Measurements from ENCODE around the gene USP47. TPM values are rescaled to one million over a fixed set of nuclear protein-coding genes. Genes with fewer than 3 reads are reported as not detected.

USP47 gene
- total RNA-seq, 1 experiment from 2014 or later = 30.8 TPM

GRCh38 chr11:11980841-11981308 is 139.1 kb downstream of the USP47 start:
- DNase-seq (ENCODE audit: low read depth) = peak; percentile 76

GRCh38 chr11:11981364-11981763 is 139.6 kb downstream of the USP47 start:
- no peak for DNase-seq (ENCODE audit: low read depth)

- no peak for DNase-seq (ENCODE audit: low read depth)
These were observed 140.1 kb downstream of the USP47 start for GRCh38 chr11:11981840-11982239.

GRCh38 chr11:11982461-11982860 is 140.7 kb downstream of the USP47 start:
- DNase-seq (ENCODE audit: low read depth) = no peak

- peak; percentile 74 for DNase-seq (ENCODE audit: low read depth)
These were observed 141.2 kb downstream of the USP47 start for GRCh38 chr11:11982975-11983374.

- DNase-seq (ENCODE audit: low read depth) = no peak
These were observed 141.7 kb downstream of the USP47 start for GRCh38 chr11:11983427-11983826.

GRCh38 chr11:11984563-11984962 is 142.8 kb downstream of the USP47 start:
- DNase-seq (ENCODE audit: low read depth) = no peak

GRCh38 chr11:11985016-11985715 is 143.4 kb downstream of the USP47 start:
- DNase-seq (ENCODE audit: low read depth) = peak; percentile 69

GRCh38 chr11:11985954-11986949 is 144.5 kb downstream of the USP47 start:
- DNase-seq (ENCODE audit: low read depth) = no peak

GRCh38 chr11:11987503-11988022 is 145.8 kb downstream of the USP47 start:
- peak; percentile 74 for DNase-seq (ENCODE audit: low read depth)

GRCh38 chr11:11988099-11988651 is 146.4 kb downstream of the USP47 start:
- peak; percentile 87 for DNase-seq (ENCODE audit: low read depth)

GRCh38 chr11:11988681-11989261 is 147.0 kb downstream of the USP47 start:
- no peak for DNase-seq (ENCODE audit: low read depth)

- DNase-seq (ENCODE audit: low read depth) = no peak
These were observed 148.3 kb downstream of the USP47 start for GRCh38 chr11:11989774-11990744.

- peak; percentile 37 for DNase-seq (ENCODE audit: low read depth)
These were observed 150.8 kb downstream of the USP47 start for GRCh38 chr11:11992257-11993212.

GRCh38 chr11:11993839-11994238 is 152.1 kb downstream of the USP47 start:
- DNase-seq (ENCODE audit: low read depth) = peak; percentile 91

GRCh38 chr11:11995601-11996000 is 153.8 kb downstream of the USP47 start:
- no peak for DNase-seq (ENCODE audit: low read depth)

- DNase-seq (ENCODE audit: low read depth) = no peak
These were observed 154.7 kb downstream of the USP47 start for GRCh38 chr11:11996321-11997048.

- no peak for DNase-seq (ENCODE audit: low read depth)
These were observed 155.2 kb downstream of the USP47 start for GRCh38 chr11:11997049-11997322.

Measured in HT1080 (cell line).